ENCODE data around the gene STRAP.
"Not testable (repeated sequence)": the region's sequence is repeated elsewhere in the genome, so short reads cannot be mapped to it uniquely, and the experiment has no call there.

Gene STRAP

GRCh38 chr12:15863984-15864383 lies 18.2 kb upstream of the STRAP start:
- no peak overlapping the region for H3K4me3 ChIP-seq (ENCODE audit: low read depth, low read length)
- peak; percentile 62 for DNase-seq (ENCODE audit: low read depth)
- TF ChIP-seq, protein P1, sequence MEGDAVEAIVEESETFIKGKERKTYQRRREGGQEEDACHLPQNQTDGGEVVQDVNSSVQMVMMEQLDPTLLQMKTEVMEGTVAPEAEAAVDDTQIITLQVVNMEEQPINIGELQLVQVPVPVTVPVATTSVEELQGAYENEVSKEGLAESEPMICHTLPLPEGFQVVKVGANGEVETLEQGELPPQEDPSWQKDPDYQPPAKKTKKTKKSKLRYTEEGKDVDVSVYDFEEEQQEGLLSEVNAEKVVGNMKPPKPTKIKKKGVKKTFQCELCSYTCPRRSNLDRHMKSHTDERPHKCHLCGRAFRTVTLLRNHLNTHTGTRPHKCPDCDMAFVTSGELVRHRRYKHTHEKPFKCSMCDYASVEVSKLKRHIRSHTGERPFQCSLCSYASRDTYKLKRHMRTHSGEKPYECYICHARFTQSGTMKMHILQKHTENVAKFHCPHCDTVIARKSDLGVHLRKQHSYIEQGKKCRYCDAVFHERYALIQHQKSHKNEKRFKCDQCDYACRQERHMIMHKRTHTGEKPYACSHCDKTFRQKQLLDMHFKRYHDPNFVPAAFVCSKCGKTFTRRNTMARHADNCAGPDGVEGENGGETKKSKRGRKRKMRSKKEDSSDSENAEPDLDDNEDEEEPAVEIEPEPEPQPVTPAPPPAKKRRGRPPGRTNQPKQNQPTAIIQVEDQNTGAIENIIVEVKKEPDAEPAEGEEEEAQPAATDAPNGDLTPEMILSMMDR (IDR thresholded peaks at IDR 0.05; ENCODE audit: insufficient read depth, low read depth, low read length, missing control alignments): no peak

DNA sequence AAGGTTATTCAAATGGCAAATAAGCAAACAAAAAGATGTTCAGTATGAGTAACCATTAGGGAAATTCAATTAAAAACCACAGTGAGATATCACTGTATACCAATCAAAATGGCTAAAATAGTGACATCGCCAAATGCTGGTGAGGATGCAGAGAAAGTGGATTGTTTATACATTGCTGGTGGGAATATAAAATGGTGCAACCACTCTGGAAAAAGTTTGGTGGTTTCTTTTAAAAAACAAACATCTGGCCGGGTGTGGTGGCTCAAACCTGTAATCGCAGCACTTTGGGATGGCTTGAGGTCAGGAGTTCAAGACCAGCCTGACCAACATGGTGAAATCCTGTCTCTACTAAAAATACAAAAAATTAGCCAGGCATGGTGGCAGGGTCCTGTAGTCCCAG lies 14.0 kb upstream of the STRAP start:
- DNase-seq (ENCODE audit: low read depth): no peak
- no peak overlapping the region for H3K4me3 ChIP-seq (ENCODE audit: low read depth, low read length)
- TF ChIP-seq, protein P1 (IDR thresholded peaks at IDR 0.05; ENCODE audit: insufficient read depth, low read depth, low read length, missing control alignments): no peak

- H3K4me3 ChIP-seq (ENCODE audit: low read depth, low read length): no peak overlapping the region
- no peak for DNase-seq (ENCODE audit: low read depth)
- TF ChIP-seq, protein P1 (IDR thresholded peaks at IDR 0.05; ENCODE audit: insufficient read depth, low read depth, low read length, missing control alignments): no peak
Measured at GRCh38 chr12:15873556-15873955, 8.6 kb upstream of the STRAP start.

- H3K4me3 ChIP-seq (ENCODE audit: low read depth, low read length); DNase-seq (ENCODE audit: low read depth): not testable (repeated sequence)
Measured at GRCh38 chr12:15874556-15875145, 7.5 kb upstream of the STRAP start.

DNA sequence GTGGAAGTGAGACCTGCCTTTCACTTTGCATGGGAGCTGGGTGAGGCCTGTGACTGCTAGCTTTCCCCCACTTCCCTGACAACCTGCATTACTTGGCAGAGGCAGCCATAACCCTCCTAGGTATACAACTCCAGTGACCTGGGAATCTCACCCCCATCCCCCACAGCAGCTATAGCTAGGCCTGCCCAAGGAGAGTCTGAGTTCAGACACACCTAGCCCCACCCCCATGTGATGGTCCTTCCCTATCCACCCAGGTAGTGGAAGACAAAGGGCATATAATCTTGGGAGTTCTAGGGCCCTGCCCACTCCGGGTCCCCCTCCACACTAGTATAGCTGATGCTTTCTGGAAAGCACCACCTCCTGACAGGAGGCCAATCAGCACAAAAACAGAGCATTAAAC lies 6.3 kb upstream of the STRAP start:
- DNase-seq (ENCODE audit: low read depth): no peak
- TF ChIP-seq, protein P1 (IDR thresholded peaks at IDR 0.05; ENCODE audit: insufficient read depth, low read depth, low read length, missing control alignments): no peak
- H3K4me3 ChIP-seq (ENCODE audit: low read depth, low read length): no peak overlapping the region

- H3K4me3 ChIP-seq (ENCODE audit: low read depth, low read length): no peak overlapping the region
- no peak for DNase-seq (ENCODE audit: low read depth)
- TF ChIP-seq, protein P1 (IDR thresholded peaks at IDR 0.05; ENCODE audit: insufficient read depth, low read depth, low read length, missing control alignments): no peak
Measured at GRCh38 chr12:15879413-15879812, 2.8 kb upstream of the STRAP start.

DNA sequence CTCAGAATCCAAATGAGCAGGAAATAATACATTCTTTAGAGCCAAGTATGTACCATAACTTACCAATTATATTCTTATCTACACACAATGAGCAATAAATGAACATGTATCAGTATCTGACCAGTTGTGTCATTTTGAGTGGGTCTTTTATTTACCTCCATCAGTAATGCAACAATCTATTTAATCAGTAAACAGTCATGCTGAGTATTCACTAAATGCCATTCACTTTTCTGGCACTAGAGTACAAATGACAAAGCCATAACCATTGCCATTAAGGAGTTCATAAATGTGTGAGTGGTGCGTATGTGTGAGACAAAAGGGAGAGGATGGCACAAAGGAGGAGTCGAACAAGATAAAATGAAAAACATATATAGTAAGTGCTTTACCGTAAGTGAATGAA lies 1.5 kb upstream of the STRAP start:
- no peak overlapping the region for H3K4me3 ChIP-seq (ENCODE audit: low read depth, low read length)

More for the DNA sequence above, 1.5 kb upstream of the STRAP start:
- TF ChIP-seq, protein P1 (IDR thresholded peaks at IDR 0.05; ENCODE audit: insufficient read depth, low read depth, low read length, missing control alignments): no peak
- no peak for DNase-seq (ENCODE audit: low read depth)
